Liver (tissue), 3 donors: ENCODE results near the gene F2RL1.

Experiments
- FOXA1 ChIP-seq: IDR thresholded peaks from 2 replicates; pipeline ENCODE4 v1.6.1; 2016; ENCODE audit warnings: antibody characterized with exemption
- RXRA ChIP-seq, 2 donors: IDR thresholded peaks; 2 replicates each; pipeline ENCODE4 v1.6.1; 2017 to 2018; ENCODE audit warnings: antibody characterized with exemption in 2 of 2, mild to moderate bottlenecking in 1 of 2
- TAF1 ChIP-seq: conservative IDR thresholded peaks from 2 replicates; pipeline ENCODE4 v1.6.1; 2016; ENCODE audit warnings: antibody characterized with exemption, mild to moderate bottlenecking
- YY1 ChIP-seq: IDR thresholded peaks from 2 replicates; pipeline ENCODE4 v1.6.1; 2016; ENCODE audit warnings: antibody characterized with exemption, mild to moderate bottlenecking
- TF ChIP-seq, protein P1 (sequence below): IDR thresholded peaks from 2 replicates; pipeline ENCODE4 v1.6.1; 2016; ENCODE audit warnings: antibody characterized with exemption
- TF ChIP-seq, protein P2 (sequence below): fragments of 150-350 bp; IDR thresholded peaks from 2 replicates; pipeline ENCODE4 v1.5.1; 2017; ENCODE audit warnings: improper control_type of control experiment, low read depth, low read length; ENCODE audit not compliant: missing input control
- donor health status: healthy.
- donor health status: healthy.

DNA sequence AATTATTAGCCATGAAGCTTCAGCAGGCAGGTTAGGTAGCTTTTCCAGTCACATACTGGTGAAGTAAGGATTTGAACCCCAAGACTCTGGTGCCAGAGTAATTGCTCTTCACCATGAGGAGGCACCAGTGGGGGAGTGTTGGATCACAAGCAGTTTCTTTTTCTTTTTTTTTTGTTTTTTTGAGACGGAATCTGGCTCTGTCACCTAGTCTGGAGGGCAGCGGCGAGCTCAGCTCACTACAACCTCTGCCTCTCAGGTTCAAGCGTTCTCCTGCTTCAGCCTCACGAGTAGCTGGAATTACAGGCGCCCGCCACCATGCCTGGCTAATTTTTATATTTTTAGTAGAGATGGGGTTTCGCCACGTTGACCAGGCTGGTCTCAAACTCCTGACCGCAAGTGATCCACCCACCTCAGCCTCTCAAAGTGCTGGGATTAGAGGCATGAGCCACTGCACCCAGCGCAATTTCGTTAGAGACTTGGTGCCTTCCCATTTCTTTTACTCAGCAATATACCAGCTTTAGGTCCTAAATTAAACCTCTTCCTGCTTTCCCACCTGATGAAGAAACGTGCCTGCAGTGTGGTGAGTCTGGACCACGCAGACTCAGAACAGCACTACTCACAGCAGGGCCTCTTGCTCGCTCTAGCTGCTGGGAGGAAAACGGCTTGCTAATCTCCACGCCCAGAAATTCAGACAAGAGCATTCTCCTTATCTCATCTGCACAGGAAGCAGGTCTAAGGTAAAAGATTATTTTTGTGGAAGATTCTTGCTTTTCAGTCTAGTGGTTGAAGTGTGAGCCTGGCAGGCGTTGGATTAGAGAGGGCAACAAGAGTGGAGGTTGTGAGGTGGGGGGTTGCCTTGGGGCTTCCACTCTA is 30.8 kb downstream of the F2RL1 start, which contains the start of gene S100Z:
- TF ChIP-seq FOXA1 (no peak), RXRA (IDR thresholded peaks at IDR 0.05) (no peak), TAF1 (no peak), YY1 (no peak)
- TF ChIP-seq, protein P1, sequence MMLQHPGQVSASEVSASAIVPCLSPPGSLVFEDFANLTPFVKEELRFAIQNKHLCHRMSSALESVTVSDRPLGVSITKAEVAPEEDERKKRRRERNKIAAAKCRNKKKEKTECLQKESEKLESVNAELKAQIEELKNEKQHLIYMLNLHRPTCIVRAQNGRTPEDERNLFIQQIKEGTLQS = no peak
- TF ChIP-seq, protein P2, sequence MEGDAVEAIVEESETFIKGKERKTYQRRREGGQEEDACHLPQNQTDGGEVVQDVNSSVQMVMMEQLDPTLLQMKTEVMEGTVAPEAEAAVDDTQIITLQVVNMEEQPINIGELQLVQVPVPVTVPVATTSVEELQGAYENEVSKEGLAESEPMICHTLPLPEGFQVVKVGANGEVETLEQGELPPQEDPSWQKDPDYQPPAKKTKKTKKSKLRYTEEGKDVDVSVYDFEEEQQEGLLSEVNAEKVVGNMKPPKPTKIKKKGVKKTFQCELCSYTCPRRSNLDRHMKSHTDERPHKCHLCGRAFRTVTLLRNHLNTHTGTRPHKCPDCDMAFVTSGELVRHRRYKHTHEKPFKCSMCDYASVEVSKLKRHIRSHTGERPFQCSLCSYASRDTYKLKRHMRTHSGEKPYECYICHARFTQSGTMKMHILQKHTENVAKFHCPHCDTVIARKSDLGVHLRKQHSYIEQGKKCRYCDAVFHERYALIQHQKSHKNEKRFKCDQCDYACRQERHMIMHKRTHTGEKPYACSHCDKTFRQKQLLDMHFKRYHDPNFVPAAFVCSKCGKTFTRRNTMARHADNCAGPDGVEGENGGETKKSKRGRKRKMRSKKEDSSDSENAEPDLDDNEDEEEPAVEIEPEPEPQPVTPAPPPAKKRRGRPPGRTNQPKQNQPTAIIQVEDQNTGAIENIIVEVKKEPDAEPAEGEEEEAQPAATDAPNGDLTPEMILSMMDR = no peak
